OCI-LY7 (cell line): Measurements from ENCODE around the gene ZXDC. TPM values are rescaled to one million over a fixed set of nuclear protein-coding genes. Genes with fewer than 3 reads are reported as not detected.

ENCODE experiments used
- BruUV-seq: library from RNA; stranded (reverse); fragments of 400-500 nt; replicated peaks from 2 replicates; lab custom pipeline; 2021; lab: Mats Ljungman, UMichigan
- CTCF ChIA-PET: fragments of 300-600 bp; sonication (Branson Sonifier 250); formaldehyde crosslinking; loops from one replicate; lab custom pipeline; 2022; ENCODE audit warnings: antibody characterized with exemption; ENCODE audit not compliant: unreplicated experiment; lab: Charles Lee
- POLR2A ChIA-PET: fragments of 300-600 bp; sonication (Branson Sonifier 250); formaldehyde crosslinking; loops from one replicate; lab custom pipeline; 2022; ENCODE audit warnings: antibody characterized with exemption; lab: Charles Lee
- DNase-seq: peaks from one replicate; pipeline ENCODE4 v3.0.0-alpha.2; 2015; ENCODE audit warnings: low spot score
- H2AFZ ChIP-seq: fragments of 200-600 bp; sonication (generic), shearing (Covaris generic); 2 replicates; pipeline ENCODE4 v1.6.1; 2014; ENCODE audit warnings: mild to moderate bottlenecking, antibody characterized with exemption, low read length, moderate library complexity
- H3K27ac ChIP-seq: fragments of 200-600 bp; sonication (generic); 2 replicates; pipeline ENCODE4 v1.5.1; 2014; ENCODE audit warnings: mixed run types, low read depth, mild to moderate bottlenecking, moderate library complexity, low read length, inconsistent platforms; ENCODE audit not compliant: poor library complexity, severe bottlenecking
- H3K36me3 ChIP-seq: fragments of 200-600 bp; sonication (generic); 2 replicates; pipeline ENCODE4 v1.6.1; 2014; ENCODE audit warnings: mild to moderate bottlenecking, antibody characterized with exemption, low read length, moderate library complexity, mixed read lengths; ENCODE audit not compliant: insufficient read depth
- H3K4me1 ChIP-seq: fragments of 200-600 bp; sonication (generic); 2 replicates; pipeline ENCODE4 v1.5.1; 2014; ENCODE audit warnings: mild to moderate bottlenecking, low read length; ENCODE audit not compliant: insufficient read depth, poor library complexity, severe bottlenecking
- H3K4me2 ChIP-seq: fragments of 200-600 bp; sonication (generic); 2 replicates; pipeline ENCODE4 v1.6.1; 2014; ENCODE audit warnings: mild to moderate bottlenecking, low read length
- H3K4me3 ChIP-seq: fragments of 200-600 bp; sonication (generic); 2 replicates; pipeline ENCODE4 v1.5.1; 2014; ENCODE audit warnings: mild to moderate bottlenecking, low read depth, low read length; ENCODE audit not compliant: poor library complexity, severe bottlenecking
- H3K79me2 ChIP-seq: fragments of 200-600 bp; sonication (generic); 2 replicates; pipeline ENCODE4 v1.6.1; 2016; ENCODE audit warnings: low read depth, mild to moderate bottlenecking, low read length, moderate library complexity, mixed read lengths; ENCODE audit not compliant: insufficient read depth
- H3K9me2 ChIP-seq: fragments of 200-600 bp; sonication (generic); 2 replicates; pipeline ENCODE4 v1.6.1; 2016; ENCODE audit warnings: mild to moderate bottlenecking, low read length, mixed read lengths; ENCODE audit not compliant: insufficient read depth
- H3K9me3 ChIP-seq: fragments of 200-600 bp; sonication (generic); 2 replicates; pipeline ENCODE4 v1.6.1; 2014; ENCODE audit warnings: mild to moderate bottlenecking, mixed run types, low read length, mixed read lengths
- H4K20me1 ChIP-seq: fragments of 200-600 bp; sonication (generic); 2 replicates; pipeline ENCODE4 v1.6.1; 2014; ENCODE audit warnings: mild to moderate bottlenecking, antibody characterized with exemption, low read length, moderate library complexity, mixed read lengths; ENCODE audit not compliant: insufficient read depth
- EZH2phosphoT487 ChIP-seq: fragments of 200-600 bp; sonication (generic); IDR thresholded peaks from 2 replicates; pipeline ENCODE4 v1.6.1; 2018; ENCODE audit warnings: low read depth, borderline replicate concordance, mild to moderate bottlenecking, mixed run types, antibody characterized with exemption, low read length, moderate library complexity, mixed read lengths
- intact Hi-C: fragments of 100-400 bp; cut with micrococcal nuclease; formaldehyde crosslinking; loops from one replicate; pipeline ENCODE4 v1.10.0; 2022; ENCODE audit not compliant: unreplicated experiment
- total RNA-seq, 2 experiments: library from RNA; depleted of rRNA in 1 of 2; stranded (reverse); fragments of >200 nt in 1 of 2; shearing (Covaris generic) in 1 of 2; gene quantifications; 2 replicates each; pipeline ENCODE4 v1.2.3, GENCODE V29; 2014 to 2022
- TF ChIP-seq, protein P1 (sequence below): fragments of 200-600 bp; sonication (generic); conservative IDR thresholded peaks from 2 replicates; pipeline ENCODE4 v1.5.1; 2014; ENCODE audit warnings: mild to moderate bottlenecking, antibody characterized with exemption, low read length, moderate library complexity, mixed read lengths

The ZXDC gene
- total RNA-seq, 2 experiments from 2014 or later, result 32.2 to 34.9 TPM

- DNase-seq, result no peak
- Histone ChIP-seq H3K4me2 (no peak overlapping the region), H3K36me3 (no peaks in the 10 kb centered on the region), H3K27ac (no peak overlapping the region), H3K4me1 (peaks cover 10% of the 10 kb centered on the region), H3K4me3 (no peak overlapping the region), H3K9me3 (no peaks in the 10 kb centered on the region), H3K79me2 (no peaks in the 10 kb centered on the region), H3K9me2 (no peaks in the 10 kb centered on the region), H4K20me1 (no peaks in the 10 kb centered on the region), H2AFZ (no peak overlapping the region)
- intact Hi-C loops, result no loop called here
- CTCF ChIA-PET, result no interaction called here
- BruUV-seq, result no TSS peak
- POLR2A ChIA-PET, result no interaction called here
- no peak for TF ChIP-seq EZH2phosphoT487
- TF ChIP-seq, protein P1, sequence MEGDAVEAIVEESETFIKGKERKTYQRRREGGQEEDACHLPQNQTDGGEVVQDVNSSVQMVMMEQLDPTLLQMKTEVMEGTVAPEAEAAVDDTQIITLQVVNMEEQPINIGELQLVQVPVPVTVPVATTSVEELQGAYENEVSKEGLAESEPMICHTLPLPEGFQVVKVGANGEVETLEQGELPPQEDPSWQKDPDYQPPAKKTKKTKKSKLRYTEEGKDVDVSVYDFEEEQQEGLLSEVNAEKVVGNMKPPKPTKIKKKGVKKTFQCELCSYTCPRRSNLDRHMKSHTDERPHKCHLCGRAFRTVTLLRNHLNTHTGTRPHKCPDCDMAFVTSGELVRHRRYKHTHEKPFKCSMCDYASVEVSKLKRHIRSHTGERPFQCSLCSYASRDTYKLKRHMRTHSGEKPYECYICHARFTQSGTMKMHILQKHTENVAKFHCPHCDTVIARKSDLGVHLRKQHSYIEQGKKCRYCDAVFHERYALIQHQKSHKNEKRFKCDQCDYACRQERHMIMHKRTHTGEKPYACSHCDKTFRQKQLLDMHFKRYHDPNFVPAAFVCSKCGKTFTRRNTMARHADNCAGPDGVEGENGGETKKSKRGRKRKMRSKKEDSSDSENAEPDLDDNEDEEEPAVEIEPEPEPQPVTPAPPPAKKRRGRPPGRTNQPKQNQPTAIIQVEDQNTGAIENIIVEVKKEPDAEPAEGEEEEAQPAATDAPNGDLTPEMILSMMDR, result no peak
Measured at GRCh38 chr3:126486360-126486847, 10.7 kb upstream of the ZXDC start.

DNA sequence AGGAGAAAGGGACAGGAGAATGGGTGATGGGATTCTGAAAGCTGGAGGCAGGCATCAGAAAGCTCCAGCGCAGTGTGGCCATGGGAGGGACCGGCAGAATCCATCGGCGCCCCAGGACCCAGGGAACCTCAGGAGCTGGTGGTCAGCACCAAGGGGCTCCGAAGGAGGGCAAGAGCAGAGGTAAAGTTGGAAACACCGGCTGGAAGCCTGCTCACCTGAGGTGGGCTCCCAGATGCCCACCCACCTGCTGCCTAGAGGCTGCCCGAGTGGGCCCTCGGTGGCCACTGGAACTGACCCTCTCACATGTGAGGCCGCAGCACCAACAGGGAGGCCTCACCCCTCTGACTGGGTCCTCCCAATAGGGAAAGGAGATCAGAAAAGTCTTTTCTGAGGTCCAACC, 10.3 kb upstream of the ZXDC start:
- H3K79me2 ChIP-seq, result no peaks in the 10 kb centered on the region
- DNase-seq, result no peak
- no peaks in the 10 kb centered on the region for H3K9me3 ChIP-seq
- no peak overlapping the region for H2AFZ ChIP-seq
- CTCF ChIA-PET, result no interaction called here
- BruUV-seq, result no TSS peak
- peaks cover 10% of the 10 kb centered on the region for H3K4me1 ChIP-seq
- intact Hi-C loops, result no loop called here
- H3K36me3 ChIP-seq, result no peaks in the 10 kb centered on the region
- no peak overlapping the region for H3K4me3 ChIP-seq
- H3K4me2 ChIP-seq, result no peak overlapping the region
- H4K20me1 ChIP-seq, result no peaks in the 10 kb centered on the region
- no peaks in the 10 kb centered on the region for H3K9me2 ChIP-seq
- no peak for TF ChIP-seq EZH2phosphoT487
- TF ChIP-seq, protein P1, result no peak
- H3K27ac ChIP-seq, result no peak overlapping the region
- POLR2A ChIA-PET, result no interaction called here

- intact Hi-C loops, result no loop called here
- CTCF ChIA-PET, result no interaction called here
Measured at GRCh38 chr3:126485176-126485897, 9.6 kb upstream of the ZXDC start.

More at GRCh38 chr3:126485176-126485897, 9.6 kb upstream of the ZXDC start:
- peaks cover 10% of the 10 kb centered on the region for H3K4me1 ChIP-seq
- no peak for TF ChIP-seq EZH2phosphoT487
- TF ChIP-seq, protein P1, result no peak
- DNase-seq, result no peak
- no peaks in the 10 kb centered on the region for H3K79me2 ChIP-seq
- H3K4me2 ChIP-seq, result no peak overlapping the region
- no peaks in the 10 kb centered on the region for H3K9me2 ChIP-seq
- POLR2A ChIA-PET, result no interaction called here
- BruUV-seq, result no TSS peak
- no peak overlapping the region for H2AFZ ChIP-seq
- no peaks in the 10 kb centered on the region for H3K36me3 ChIP-seq
- H4K20me1 ChIP-seq, result no peaks in the 10 kb centered on the region
- no peaks in the 10 kb centered on the region for H3K9me3 ChIP-seq
- no peak overlapping the region for H3K27ac ChIP-seq
- H3K4me3 ChIP-seq, result no peak overlapping the region
